Smooth muscle cell (in vitro differentiated cells): ENCODE measurements around the gene DDX17. TPM values are rescaled to one million over a fixed set of nuclear protein-coding genes. Genes with fewer than 3 reads are reported as not detected.

Experiments
- DNase-seq: peaks from one replicate; lab custom pipeline; 2025; ENCODE audit not compliant: unreplicated experiment; lab: John Stamatoyannopoulos, UW
- H2AFZ ChIP-seq: fragments of 200-600 bp; sonication (generic); 2 replicates; pipeline ENCODE4 v1.6.0; 2016; ENCODE audit warnings: antibody characterized with exemption, low read depth, mild to moderate bottlenecking
- H3F3A ChIP-seq: fragments of 200-600 bp; sonication (generic); 2 replicates; pipeline ENCODE4 v1.6.0; 2017; ENCODE audit warnings: antibody characterized with exemption, low read depth
- H3K27ac ChIP-seq: fragments of 200-600 bp; sonication (generic); 2 replicates; pipeline ENCODE4 v1.5.1; 2016; ENCODE audit warnings: low read depth, mild to moderate bottlenecking
- H3K27me3 ChIP-seq: fragments of 200-600 bp; sonication (generic); 2 replicates; pipeline ENCODE4 v1.6.1; 2016; ENCODE audit warnings: low read depth, mild to moderate bottlenecking
- H3K36me3 ChIP-seq: fragments of 200-600 bp; sonication (generic); 2 replicates; pipeline ENCODE4 v1.5.1; 2016; ENCODE audit warnings: low read depth
- H3K4me1 ChIP-seq: fragments of 200-600 bp; sonication (generic); 2 replicates; pipeline ENCODE4 v1.5.1; 2016; ENCODE audit warnings: low read depth
- H3K4me2 ChIP-seq: fragments of 200-600 bp; sonication (generic); 2 replicates; pipeline ENCODE4 v1.6.0; 2016; ENCODE audit warnings: mild to moderate bottlenecking
- H3K4me3 ChIP-seq: fragments of 200-600 bp; sonication (generic); 2 replicates; pipeline ENCODE4 v1.5.1; 2016; ENCODE audit warnings: mild to moderate bottlenecking
- H3K79me2 ChIP-seq: fragments of 200-600 bp; sonication (generic); 2 replicates; pipeline ENCODE4 v1.6.0; 2016; ENCODE audit warnings: low read depth, mild to moderate bottlenecking
- H3K9ac ChIP-seq: fragments of 200-600 bp; sonication (generic); 2 replicates; pipeline ENCODE4 v1.6.0; 2016; ENCODE audit warnings: low read depth
- H3K9me3 ChIP-seq: fragments of 200-600 bp; sonication (generic); replicated peaks from 2 replicates; pipeline ENCODE4 v1.5.1; 2016; ENCODE audit warnings: low read depth
- H4K20me1 ChIP-seq: fragments of 200-600 bp; sonication (generic); 2 replicates; pipeline ENCODE4 v1.6.0; 2016; ENCODE audit warnings: low read depth
- WGBS: methylation state at CpG from one replicate; pipeline ENCODE4 v1.1.7; 2016; ENCODE audit warnings: low lambda C conversion rate; 5-methylcytosine and 5-hydroxymethylcytosine counted together
- polyA plus RNA-seq: library from polyadenylated mRNA; unstranded; fragments of >200 nt; fragmentation: Nextera tagmentation; extraction: Ambion mirVana; gene quantifications from 2 replicates; pipeline ENCODE4 v1.2.1, GENCODE V29; 2016
- total RNA-seq: library from RNA; depleted of rRNA; stranded (reverse); fragments of >200 nt; gene quantifications from 2 replicates; pipeline ENCODE4 v1.2.3, GENCODE V29; 2014
- TF ChIP-seq, protein P1 (sequence below): fragments of 200-600 bp; sonication (generic); IDR thresholded peaks from 2 replicates; pipeline ENCODE4 v1.5.1; 2017; ENCODE audit warnings: borderline replicate concordance, mild to moderate bottlenecking, antibody characterized with exemption; ENCODE audit not compliant: insufficient read depth, poor library complexity, severe bottlenecking

DDX17 gene
- total and polyA plus RNA-seq, 2 experiments from 2014 or later, result 11.5 to 182 TPM

DNA sequence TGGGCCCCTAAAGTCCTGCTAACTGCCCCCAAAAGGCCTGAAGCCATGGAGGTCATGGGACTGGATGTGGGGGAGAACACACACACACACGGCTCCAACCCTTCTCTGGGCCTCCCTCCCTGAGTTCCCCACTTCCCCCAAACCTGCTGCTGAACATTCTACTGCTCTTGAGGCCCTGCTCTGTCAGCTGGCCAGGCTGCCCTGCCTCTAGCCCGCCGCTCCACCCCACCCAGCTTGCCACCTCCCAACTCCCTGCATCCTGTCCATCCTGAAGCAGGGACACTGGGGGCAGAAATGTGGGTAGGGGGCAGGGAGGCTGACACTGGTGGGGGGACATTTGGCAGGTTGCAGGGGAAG lies 52.1 kb downstream of the DDX17 start:
- Histone ChIP-seq H2AFZ (no peak overlapping the region), H3K27me3 (peaks cover 70% of the 10 kb centered on the region), H3K36me3 (no peaks in the 10 kb centered on the region), H4K20me1 (no peaks in the 10 kb centered on the region), H3K4me2 (no peak overlapping the region), H3K4me1 (no peaks in the 10 kb centered on the region), H3K9ac (no peak overlapping the region), H3K9me3 (no peaks in the 10 kb centered on the region), H3K27ac (no peak overlapping the region), H3K79me2 (no peaks in the 10 kb centered on the region), H3K4me3 (no peak overlapping the region), H3F3A (no peaks in the 10 kb centered on the region)
- 83% methylated on average over 3 of the region's 3 CpGs for WGBS
- TF ChIP-seq, protein P1, sequence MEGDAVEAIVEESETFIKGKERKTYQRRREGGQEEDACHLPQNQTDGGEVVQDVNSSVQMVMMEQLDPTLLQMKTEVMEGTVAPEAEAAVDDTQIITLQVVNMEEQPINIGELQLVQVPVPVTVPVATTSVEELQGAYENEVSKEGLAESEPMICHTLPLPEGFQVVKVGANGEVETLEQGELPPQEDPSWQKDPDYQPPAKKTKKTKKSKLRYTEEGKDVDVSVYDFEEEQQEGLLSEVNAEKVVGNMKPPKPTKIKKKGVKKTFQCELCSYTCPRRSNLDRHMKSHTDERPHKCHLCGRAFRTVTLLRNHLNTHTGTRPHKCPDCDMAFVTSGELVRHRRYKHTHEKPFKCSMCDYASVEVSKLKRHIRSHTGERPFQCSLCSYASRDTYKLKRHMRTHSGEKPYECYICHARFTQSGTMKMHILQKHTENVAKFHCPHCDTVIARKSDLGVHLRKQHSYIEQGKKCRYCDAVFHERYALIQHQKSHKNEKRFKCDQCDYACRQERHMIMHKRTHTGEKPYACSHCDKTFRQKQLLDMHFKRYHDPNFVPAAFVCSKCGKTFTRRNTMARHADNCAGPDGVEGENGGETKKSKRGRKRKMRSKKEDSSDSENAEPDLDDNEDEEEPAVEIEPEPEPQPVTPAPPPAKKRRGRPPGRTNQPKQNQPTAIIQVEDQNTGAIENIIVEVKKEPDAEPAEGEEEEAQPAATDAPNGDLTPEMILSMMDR, result no peak
- DNase-seq, result no peak

DNA sequence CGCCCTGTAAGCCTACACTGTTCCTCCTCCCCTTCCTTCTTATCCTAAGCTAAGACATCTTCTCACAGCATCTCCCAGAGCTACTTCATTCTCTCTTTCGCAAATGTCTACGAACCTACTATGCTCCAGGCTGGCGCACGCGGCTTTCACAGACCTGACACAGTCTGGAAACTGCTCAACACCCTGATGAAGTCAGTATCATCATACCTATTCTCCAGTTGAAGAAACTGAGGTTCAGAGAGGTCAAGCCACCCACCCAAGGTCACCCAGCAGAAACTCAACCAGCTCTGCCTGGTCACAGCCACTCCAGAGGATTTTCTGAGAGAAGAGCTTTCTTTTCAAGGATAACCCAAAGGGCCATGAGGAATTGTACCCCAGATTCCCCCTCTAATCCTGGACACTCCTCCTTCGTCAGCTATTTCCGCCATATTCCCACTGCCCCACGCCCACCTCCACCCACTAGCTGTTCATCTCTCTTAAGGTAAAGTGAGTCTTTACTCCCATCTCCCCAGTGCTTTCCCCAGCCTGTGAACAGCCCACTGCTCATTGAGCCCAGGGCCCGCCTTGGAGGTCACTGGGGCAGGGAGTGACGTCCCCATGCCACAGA lies 52.9 kb downstream of the DDX17 start:
- TF ChIP-seq, protein P1, result no peak
- Histone ChIP-seq H3K27me3 (peaks cover 63% of the 10 kb centered on the region), H3K4me2 (no peak overlapping the region), H3K9me3 (no peaks in the 10 kb centered on the region), H2AFZ (no peak overlapping the region), H4K20me1 (no peaks in the 10 kb centered on the region), H3K36me3 (no peaks in the 10 kb centered on the region), H3K4me1 (no peaks in the 10 kb centered on the region), H3F3A (no peaks in the 10 kb centered on the region), H3K27ac (no peak overlapping the region), H3K79me2 (no peaks in the 10 kb centered on the region), H3K4me3 (no peak overlapping the region), H3K9ac (no peak overlapping the region)
- 91% methylated on average over 11 of the region's 11 CpGs for WGBS
- DNase-seq, result no peak

DNA sequence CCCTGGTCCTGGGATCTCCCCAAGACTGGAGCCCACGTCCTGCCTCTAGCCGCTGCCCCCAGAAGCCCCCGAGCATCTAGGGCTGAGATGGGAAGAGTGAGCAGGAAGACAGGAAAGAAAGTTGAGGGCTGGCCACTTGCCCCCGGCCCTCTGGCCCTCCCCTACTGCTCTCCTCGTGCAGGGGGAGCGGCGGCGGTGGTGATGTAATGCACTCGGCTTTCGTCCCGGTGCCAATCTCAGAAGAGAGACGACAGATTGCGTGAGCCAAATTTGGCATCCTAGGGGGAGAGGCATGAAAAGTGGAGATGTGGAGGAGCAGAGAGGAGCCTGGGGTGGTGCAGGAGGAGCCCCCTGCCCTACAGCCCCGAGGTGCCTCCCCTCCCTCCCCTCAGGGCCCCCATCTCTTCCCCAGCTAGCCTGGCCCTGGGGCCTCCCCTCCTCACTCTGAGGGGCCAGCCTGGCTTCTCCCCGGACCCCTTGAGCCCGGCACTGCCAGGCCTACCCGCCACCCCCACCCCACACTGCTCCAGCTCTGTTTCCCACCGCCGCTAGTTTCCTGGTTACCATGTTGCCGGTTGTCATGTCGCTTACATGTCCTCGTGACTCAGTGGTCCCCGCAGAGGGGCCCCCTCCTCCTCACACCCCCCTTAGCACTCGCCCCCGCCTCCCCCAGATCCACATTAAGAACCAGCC lies 53.6 kb downstream of the DDX17 start:
- Histone ChIP-seq H3K27ac (no peak overlapping the region), H3K4me2 (no peak overlapping the region), H3F3A (no peaks in the 10 kb centered on the region), H3K36me3 (no peaks in the 10 kb centered on the region), H3K4me3 (no peak overlapping the region), H4K20me1 (no peaks in the 10 kb centered on the region), H3K9me3 (no peaks in the 10 kb centered on the region), H3K9ac (no peak overlapping the region), H3K79me2 (no peaks in the 10 kb centered on the region), H2AFZ (no peak overlapping the region), H3K27me3 (peaks cover 62% of the 10 kb centered on the region), H3K4me1 (no peaks in the 10 kb centered on the region)
- no peak for DNase-seq
- TF ChIP-seq, protein P1, result no peak
- 60% methylated on average over 19 of the region's 25 CpGs for WGBS

DNA sequence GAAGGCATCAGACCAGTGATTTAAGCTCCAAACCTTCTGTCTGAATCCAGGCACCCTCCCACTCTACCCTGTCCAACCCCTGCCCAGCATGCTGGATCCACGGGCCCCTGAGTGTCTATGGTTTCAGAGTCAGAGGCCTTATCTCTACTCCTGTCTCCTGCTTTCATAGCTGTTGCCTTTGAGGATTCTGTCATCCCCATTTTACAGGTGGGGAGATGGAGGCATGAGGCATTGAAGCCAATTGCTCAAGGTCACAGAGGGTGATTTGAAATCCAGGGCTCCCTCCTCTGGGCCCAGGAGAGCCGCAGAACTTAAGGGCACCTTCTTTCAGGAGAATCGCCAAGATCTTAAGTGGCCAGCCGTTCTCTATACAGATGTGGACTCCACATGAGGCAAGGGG lies 54.2 kb downstream of the DDX17 start:
- H3K79me2 ChIP-seq, result no peaks in the 10 kb centered on the region
- no peak for DNase-seq
- WGBS, result 81% methylated on average over 4 of the region's 4 CpGs
- TF ChIP-seq, protein P1, result no peak
- H3K9ac ChIP-seq, result no peak overlapping the region
- H3K4me2 ChIP-seq, result no peak overlapping the region
- H2AFZ ChIP-seq, result no peak overlapping the region
- H3K27ac ChIP-seq, result no peak overlapping the region
- no peaks in the 10 kb centered on the region for H3K4me1 ChIP-seq
- no peaks in the 10 kb centered on the region for H3K9me3 ChIP-seq
- H3F3A ChIP-seq, result no peaks in the 10 kb centered on the region
- no peak overlapping the region for H3K4me3 ChIP-seq
- H4K20me1 ChIP-seq, result no peaks in the 10 kb centered on the region
- H3K27me3 ChIP-seq, result peaks cover 62% of the 10 kb centered on the region
- no peaks in the 10 kb centered on the region for H3K36me3 ChIP-seq
